RWPE2 (cell line): ENCODE measurements around the gene PGF.

Experiments
- ATAC-seq: fragments of 200-7000 bp; cut with Tn5 transposase; 3 replicates; pipeline ENCODE4 v1.9.1; 2021; ENCODE audit warnings: low read depth
- DNase-seq: peaks from one replicate; pipeline ENCODE4 v3.0.0-alpha.2; 2020; ENCODE audit warnings: low spot score
- H3K27ac ChIP-seq: fragments of 450-650 bp; 2 replicates; pipeline ENCODE4 v1.5.1; 2017; ENCODE audit warnings: mild to moderate bottlenecking; ENCODE audit not compliant: poor library complexity, severe bottlenecking
- H3K27me3 ChIP-seq: fragments of 250-450 bp; sonication (Bioruptor Pico); 2 replicates; pipeline ENCODE4 v1.5.1; 2021; ENCODE audit warnings: mild to moderate bottlenecking, moderate library complexity; ENCODE audit not compliant: insufficient read depth, poor library complexity, severe bottlenecking
- H3K36me3 ChIP-seq: fragments of 250-450 bp; sonication (Bioruptor Pico); 2 replicates; pipeline ENCODE4 v1.5.1; 2020; ENCODE audit warnings: low read depth, mild to moderate bottlenecking, moderate library complexity
- H3K4me1 ChIP-seq: fragments of 250-450 bp; sonication (Bioruptor Pico); 2 replicates; pipeline ENCODE4 v1.5.1; 2021; ENCODE audit warnings: mild to moderate bottlenecking, moderate library complexity; ENCODE audit not compliant: insufficient read depth, poor library complexity, severe bottlenecking
- H3K4me3 ChIP-seq: fragments of 250-450 bp; sonication (Bioruptor Pico); 2 replicates; pipeline ENCODE4 v1.5.1; 2021; ENCODE audit warnings: mild to moderate bottlenecking, moderate library complexity; ENCODE audit not compliant: severe bottlenecking
- H3K9me3 ChIP-seq: fragments of 250-450 bp; sonication (Bioruptor Pico); 2 replicates; pipeline ENCODE4 v1.5.1; 2021; ENCODE audit warnings: mild to moderate bottlenecking, moderate library complexity; ENCODE audit not compliant: severe bottlenecking
- TF ChIP-seq, protein P1 (sequence below): fragments of 450-650 bp; IDR thresholded peaks from one replicate; pipeline ENCODE4 v1.5.1; 2017; ENCODE audit warnings: mild to moderate bottlenecking, moderate library complexity; ENCODE audit not compliant: poor library complexity, severe bottlenecking

Gene PGF

DNA sequence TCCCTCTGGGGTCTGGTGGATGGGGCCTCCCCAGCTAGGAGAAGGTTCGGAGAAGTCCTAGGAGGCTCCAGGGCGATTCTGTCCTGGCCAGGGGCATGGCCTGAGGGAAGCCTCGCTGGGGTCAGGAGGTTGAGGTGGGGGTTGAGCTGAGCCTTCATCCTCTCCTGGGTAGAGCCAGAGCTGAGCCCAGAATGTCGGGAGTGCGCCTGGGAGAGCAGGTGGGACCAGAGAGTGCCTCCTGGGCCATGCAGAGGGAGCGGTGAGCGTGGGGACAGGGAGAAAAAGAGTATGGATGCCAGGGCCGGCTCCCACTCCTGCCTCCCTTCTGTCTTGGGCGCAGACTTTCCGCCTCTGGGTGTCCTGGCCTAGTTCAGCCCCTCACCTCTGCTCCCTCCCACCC is 45.5 kb downstream of the PGF start:
- no peak for ATAC-seq
- TF ChIP-seq, protein P1, sequence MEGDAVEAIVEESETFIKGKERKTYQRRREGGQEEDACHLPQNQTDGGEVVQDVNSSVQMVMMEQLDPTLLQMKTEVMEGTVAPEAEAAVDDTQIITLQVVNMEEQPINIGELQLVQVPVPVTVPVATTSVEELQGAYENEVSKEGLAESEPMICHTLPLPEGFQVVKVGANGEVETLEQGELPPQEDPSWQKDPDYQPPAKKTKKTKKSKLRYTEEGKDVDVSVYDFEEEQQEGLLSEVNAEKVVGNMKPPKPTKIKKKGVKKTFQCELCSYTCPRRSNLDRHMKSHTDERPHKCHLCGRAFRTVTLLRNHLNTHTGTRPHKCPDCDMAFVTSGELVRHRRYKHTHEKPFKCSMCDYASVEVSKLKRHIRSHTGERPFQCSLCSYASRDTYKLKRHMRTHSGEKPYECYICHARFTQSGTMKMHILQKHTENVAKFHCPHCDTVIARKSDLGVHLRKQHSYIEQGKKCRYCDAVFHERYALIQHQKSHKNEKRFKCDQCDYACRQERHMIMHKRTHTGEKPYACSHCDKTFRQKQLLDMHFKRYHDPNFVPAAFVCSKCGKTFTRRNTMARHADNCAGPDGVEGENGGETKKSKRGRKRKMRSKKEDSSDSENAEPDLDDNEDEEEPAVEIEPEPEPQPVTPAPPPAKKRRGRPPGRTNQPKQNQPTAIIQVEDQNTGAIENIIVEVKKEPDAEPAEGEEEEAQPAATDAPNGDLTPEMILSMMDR: no peak
- H3K9me3 ChIP-seq: no peaks in the 10 kb centered on the region
- H3K27ac ChIP-seq: no peak overlapping the region
- H3K27me3 ChIP-seq: no peaks in the 10 kb centered on the region
- peaks cover 7% of the 10 kb centered on the region; the same call in 1 of the 2 replicates for H3K36me3 ChIP-seq
- no peak overlapping the region for H3K4me3 ChIP-seq
- H3K4me1 ChIP-seq: no peaks in the 10 kb centered on the region
- no peak for DNase-seq

DNA sequence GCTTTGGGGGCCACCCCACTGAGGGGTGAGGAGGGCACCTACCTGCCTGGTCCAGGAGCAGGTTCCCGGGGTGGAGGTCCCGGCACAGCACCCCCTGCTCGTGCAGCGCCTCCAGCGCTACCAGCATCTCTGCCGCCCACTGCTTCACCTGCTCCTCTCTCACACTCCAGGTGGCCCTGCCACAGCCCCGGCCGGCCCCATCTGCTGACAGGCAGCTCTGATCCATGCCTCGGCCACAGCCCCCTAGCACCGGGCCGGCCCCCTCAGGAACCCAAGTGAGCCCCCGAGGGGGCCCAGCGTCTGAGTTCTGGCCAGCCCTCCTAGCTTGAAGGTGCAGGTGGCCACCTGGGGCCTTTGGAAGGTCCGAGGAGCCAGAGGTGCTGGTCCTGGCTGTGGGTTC is 45.9 kb downstream of the PGF start:
- no peaks in the 10 kb centered on the region for H3K27me3 ChIP-seq
- H3K27ac ChIP-seq: no peak overlapping the region
- H3K4me3 ChIP-seq: no peak overlapping the region
- H3K4me1 ChIP-seq: no peaks in the 10 kb centered on the region
- DNase-seq (no peak), ATAC-seq (no peak)
- no peaks in the 10 kb centered on the region for H3K9me3 ChIP-seq
- TF ChIP-seq, protein P1: no peak
- peaks cover 8% of the 10 kb centered on the region; the same call in 1 of the 2 replicates for H3K36me3 ChIP-seq

DNA sequence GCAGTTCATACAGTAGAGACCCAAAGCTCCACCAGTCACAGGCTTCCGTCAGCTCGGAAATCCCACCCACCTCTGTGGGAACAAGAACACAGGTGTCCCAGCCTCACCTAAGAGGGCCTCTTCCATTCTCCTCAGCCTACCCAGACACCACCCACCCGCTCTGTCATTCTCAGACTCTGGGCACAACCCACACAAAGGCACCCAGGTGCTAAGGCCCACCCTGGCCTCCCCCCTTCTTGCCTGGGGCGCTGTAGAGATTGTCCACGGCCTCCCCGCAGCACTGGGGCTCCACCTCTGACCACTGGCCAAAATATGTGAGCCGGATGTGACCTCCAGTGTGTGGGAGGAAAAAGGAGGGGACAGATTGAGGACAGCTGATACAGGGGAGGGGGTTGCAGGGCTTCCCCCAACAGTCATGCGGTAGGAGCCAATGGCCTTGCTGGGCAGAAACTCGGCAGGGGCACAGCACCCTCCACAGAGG is 46.5 kb downstream of the PGF start:
- ATAC-seq: no peak
- TF ChIP-seq, protein P1: no peak
- H3K27me3 ChIP-seq: no peaks in the 10 kb centered on the region
- no peak for DNase-seq
- H3K4me1 ChIP-seq: no peaks in the 10 kb centered on the region
- peaks cover 12% of the 10 kb centered on the region; the same call in 1 of the 2 replicates for H3K36me3 ChIP-seq
- H3K9me3 ChIP-seq: no peaks in the 10 kb centered on the region
- H3K4me3 ChIP-seq: no peak overlapping the region
- no peak overlapping the region for H3K27ac ChIP-seq

DNA sequence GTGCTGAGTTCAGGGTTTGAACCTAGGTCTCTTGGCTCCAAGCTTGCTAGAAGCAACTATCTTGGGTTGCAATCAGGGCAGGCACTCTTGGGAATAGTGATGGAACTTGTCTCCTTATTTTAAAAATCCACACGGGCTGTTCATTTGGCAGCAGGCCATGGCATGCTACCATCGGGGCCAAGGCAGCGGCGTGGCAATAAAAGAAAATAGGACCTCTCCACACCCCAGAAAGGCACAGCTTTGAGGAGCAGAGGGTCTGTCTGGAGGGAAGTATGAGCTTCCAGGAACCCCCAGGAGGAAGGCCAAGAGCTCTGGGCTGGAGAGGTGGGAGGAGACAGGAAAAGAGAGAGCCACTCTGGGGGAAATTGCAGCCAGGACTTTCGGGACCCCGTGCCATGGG is 47.7 kb downstream of the PGF start:
- H3K36me3 ChIP-seq: peaks cover 20% of the 10 kb centered on the region
- H3K4me1 ChIP-seq: no peaks in the 10 kb centered on the region
- TF ChIP-seq, protein P1: no peak
- H3K4me3 ChIP-seq: no peak overlapping the region
- H3K27me3 ChIP-seq: no peaks in the 10 kb centered on the region
- H3K27ac ChIP-seq: no peak overlapping the region
- ATAC-seq (no peak), DNase-seq (no peak)
- H3K9me3 ChIP-seq: no peaks in the 10 kb centered on the region

DNA sequence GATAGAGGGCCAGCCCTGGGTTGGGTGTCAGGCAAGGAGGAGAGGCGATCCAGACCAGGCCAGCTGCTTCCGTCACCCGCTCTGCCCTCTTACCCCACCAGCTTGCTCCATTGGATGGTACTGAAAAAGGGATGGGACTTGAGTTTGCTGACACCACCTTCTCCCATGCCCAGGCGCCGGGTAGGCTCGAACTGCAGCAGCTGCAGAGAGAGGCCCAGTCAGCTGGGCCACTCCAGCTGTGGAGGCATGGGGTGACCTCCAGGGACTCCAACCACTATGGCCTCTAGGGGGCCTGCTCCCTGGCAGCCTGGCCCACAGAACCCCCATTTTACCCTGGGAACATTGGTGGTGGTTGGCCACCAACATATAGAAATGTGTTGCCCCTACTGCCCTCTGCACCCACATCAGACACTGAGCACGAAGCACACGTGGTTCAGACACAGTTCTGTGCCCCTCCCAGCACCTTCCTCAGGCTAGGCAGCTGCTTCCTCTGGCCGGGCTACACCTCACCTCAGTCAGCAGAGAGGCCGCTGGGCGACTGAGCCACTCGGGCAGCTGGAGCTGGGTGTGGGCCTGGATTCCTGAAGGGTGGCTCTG is 48.4 kb downstream of the PGF start:
- Histone ChIP-seq H3K4me1 (no peaks in the 10 kb centered on the region), H3K36me3 (peaks cover 24% of the 10 kb centered on the region), H3K27me3 (no peaks in the 10 kb centered on the region), H3K27ac (no peak overlapping the region), H3K9me3 (no peaks in the 10 kb centered on the region), H3K4me3 (no peak overlapping the region)
- DNase-seq: no peak
- TF ChIP-seq, protein P1: no peak
- 0 out of 3 replicates have a peak, but pooled peaks have one; percentile 1 for ATAC-seq
